Retinal pigment epithelial cell (primary cell): Measurements from ENCODE around the gene CD52.

Experiments used
- DNase-seq: peaks from one replicate; pipeline ENCODE4 v3.0.0-alpha.2; 2010; ENCODE audit warnings: low read depth
- H3K4me3 ChIP-seq: 2 replicates; pipeline ENCODE4 v1.5.1; 2011; ENCODE audit warnings: mild to moderate bottlenecking, low read length, control low read depth, moderate library complexity
- TF ChIP-seq, protein P1 (sequence below): conservative IDR thresholded peaks from 2 replicates; pipeline ENCODE4 v1.5.1; 2011; ENCODE audit warnings: low read depth, low read length, control low read depth, inconsistent platforms

Gene CD52

DNA sequence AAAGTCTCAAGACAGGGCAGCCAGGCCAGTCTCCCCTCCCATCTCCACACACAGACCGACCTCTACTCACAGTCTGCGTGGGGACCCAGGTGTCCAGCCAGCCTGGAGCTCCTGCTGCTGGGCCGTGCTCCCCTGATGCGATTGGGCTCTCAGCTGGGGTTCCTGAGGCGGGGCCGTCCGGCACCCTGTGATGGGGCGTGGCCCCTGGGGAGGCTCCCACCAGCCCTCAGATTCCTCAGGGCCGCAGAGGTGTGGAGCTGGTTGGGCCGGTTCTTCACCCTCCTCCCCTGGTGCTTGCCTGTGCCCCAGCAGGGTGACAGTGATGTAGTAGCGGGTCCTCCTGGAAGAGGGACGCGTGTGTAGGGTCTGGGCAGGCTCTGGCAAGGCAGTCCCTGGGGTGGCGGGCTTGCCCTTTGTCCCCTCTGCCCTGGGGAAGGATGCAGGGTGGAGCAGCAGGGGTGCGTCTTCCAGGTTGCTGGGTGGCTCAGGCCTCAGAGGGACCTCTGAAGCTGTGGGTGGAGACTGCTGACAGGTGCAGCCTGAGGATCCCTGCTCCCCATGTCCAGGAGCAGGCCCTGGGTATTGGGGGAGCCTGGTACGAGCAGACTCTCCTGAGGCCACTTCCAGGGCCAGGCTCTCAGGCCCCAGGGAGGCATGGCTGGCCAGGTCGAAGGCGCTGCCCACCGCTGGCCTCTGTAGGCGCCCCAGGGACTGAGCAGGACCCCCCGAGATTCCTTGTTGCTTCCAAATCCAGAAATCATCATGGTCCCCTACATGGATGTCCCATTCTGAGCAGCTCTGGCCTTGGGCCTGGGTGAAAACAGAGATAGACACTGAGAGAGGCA is 36.4 kb downstream of the CD52 start, which contains the start of gene CRYBG2:
Gene CRYBG2 (minus strand): TSS at position 155 of the 845 bp plus-strand sequence. CDS start 7,473 bp downstream, outside the sequence.
- TF ChIP-seq, protein P1, sequence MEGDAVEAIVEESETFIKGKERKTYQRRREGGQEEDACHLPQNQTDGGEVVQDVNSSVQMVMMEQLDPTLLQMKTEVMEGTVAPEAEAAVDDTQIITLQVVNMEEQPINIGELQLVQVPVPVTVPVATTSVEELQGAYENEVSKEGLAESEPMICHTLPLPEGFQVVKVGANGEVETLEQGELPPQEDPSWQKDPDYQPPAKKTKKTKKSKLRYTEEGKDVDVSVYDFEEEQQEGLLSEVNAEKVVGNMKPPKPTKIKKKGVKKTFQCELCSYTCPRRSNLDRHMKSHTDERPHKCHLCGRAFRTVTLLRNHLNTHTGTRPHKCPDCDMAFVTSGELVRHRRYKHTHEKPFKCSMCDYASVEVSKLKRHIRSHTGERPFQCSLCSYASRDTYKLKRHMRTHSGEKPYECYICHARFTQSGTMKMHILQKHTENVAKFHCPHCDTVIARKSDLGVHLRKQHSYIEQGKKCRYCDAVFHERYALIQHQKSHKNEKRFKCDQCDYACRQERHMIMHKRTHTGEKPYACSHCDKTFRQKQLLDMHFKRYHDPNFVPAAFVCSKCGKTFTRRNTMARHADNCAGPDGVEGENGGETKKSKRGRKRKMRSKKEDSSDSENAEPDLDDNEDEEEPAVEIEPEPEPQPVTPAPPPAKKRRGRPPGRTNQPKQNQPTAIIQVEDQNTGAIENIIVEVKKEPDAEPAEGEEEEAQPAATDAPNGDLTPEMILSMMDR = no peak
- no peak for DNase-seq
- H3K4me3 ChIP-seq = no peak within 1 kb of the TSS

DNA sequence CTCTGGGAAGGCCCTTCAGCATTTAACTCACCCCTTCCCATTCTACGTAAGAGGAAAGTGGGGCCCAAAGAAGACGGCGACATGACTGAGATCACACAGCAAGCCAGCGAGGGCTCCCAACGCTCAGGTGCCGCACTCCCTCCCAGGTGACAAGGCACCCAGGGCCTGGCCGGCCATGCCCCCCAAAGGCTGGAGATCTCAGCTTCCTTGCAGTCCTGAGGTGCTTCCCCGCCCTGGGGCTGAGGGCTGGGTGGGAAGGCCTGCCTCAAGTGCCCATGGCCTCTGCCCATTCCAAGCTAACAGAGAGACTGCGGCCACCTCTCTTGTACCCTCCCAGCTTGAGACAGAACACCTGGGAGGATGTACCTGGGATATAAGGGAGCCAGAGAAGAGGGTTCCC is 37.2 kb downstream of the CD52 start:
- DNase-seq = no peak
- no peak overlapping the region for H3K4me3 ChIP-seq
- TF ChIP-seq, protein P1 = no peak

DNA sequence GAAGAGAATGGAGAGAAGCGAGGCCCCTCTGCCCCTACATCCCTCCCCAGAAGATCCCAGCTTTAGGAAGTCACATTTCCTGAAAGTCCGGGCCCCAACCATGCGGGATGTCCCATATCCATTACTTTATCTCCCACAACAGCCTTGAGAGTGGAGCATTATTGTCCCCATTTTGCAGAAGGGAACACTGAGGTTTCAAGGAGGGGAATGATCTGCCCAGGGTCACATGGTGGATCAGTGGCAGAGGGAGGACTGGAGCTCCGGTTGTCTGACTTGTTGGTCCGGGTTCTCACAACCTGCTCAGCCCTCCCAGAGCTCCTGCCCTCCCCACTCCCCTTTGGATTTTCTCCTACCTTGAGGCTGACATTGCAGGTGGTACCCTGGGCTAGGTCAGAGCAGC is 38.3 kb downstream of the CD52 start:
- TF ChIP-seq, protein P1 = no peak
- DNase-seq = no peak
- H3K4me3 ChIP-seq = no peak overlapping the region

DNA sequence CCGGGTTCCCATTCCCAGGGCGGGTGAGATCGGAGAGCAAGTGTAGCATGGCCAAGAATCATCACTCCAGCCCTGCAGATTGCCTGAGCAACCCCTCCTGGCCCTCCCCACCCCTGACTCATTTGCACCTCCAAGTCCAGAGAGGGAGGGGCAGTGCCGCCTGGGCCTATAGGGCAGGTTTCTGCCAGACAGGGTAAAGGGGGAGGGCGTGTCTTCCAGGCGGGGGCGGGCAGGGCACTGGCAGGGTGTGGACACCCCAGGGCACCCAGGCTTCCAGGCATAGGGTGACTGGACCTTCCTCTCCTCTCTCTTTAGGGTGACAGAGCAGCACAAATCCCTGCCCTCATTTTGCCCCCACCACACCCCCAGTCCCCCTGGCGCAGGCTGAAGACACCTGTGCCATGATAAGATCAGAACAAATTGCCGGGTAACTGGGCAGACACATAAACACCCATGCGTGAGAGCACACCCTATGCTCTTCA is 39.4 kb downstream of the CD52 start:
- H3K4me3 ChIP-seq = no peak overlapping the region
- no peak for DNase-seq
- TF ChIP-seq, protein P1 = no peak

DNA sequence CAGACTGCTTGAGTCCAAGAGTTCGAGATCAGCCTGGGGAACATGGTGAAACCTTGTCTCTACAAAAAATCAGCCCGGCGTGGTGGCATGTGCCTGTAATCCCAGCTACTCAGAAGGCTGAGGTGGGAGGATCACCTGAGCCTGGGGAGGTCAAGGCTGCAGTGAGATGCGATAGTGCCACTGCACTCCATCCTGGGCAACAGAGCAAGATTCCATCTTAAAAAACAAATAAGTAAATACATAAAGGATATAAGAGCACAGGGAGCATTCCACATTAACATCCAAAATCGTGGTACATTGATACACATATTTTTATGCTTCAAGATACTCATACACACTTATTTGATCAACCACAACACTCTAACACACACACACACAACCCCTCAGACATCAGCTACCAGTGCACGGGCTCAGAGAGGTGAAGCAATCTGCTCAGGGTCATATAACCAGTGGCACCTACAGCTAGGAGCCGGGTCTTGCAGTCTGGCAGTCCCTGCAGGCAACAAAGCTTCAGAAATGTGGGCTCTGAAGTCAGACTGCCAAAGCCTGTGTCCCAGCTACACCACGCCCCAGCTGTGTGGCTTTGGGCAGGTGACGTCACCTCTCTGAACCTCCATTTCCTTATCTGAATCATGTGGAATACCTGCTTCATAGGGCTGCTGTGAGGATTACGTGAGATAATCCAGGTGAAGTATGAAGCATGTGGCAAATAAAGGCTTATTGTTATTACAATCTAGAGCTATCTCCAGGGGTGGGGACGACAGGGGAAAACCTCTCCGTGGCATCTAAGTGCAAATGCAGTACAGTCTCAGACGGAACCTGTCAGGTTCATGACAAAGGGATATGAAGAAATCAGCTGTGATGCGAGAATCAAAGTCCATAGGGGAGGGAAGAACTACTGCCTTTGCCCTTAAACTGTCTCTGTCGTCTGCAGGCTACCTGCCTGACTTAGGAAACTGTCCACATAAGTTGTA is 40.9 kb downstream of the CD52 start:
- H3K4me3 ChIP-seq = no peak overlapping the region
- no peak for DNase-seq
- TF ChIP-seq, protein P1 = no peak

DNA sequence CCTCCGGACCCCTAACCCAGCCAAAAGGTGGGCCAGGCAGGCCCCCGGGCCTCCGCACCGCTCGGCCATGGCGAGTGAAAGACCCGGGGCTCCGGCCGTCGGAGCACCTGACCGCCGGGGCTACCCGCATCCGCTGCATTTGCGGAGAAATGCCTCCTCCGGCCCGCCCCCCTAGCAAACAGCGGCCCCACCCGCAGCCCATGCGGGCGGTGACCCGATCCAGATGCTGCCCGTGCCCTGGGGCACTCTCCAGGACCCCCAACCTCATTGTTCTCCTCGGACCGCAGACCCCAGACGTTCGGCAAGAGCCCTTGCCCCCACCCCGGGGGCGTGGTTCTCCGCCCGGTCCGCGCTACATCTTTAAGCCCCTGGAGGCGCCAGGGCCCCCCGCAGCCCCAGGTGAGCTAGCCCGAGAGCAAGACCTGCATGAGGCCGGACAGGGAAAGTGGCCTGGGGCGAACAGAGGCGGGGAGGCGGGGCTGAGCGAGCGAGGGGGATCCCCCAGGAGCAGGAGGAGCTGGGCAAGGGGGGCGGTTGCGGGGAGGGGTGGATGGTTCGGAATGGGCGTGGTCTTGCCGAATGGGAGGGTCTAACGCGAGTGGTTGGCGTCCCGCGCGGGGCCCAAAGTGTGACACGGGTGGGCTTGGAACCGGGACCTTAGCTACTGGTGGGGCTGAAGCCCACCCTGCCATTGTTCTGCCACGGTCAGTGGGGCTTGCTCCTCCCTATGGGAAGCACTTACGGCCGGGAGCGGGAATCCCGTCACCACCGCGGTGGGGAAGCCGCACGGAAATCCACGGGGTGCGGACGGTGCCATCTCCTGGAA is 42.4 kb downstream of the CD52 start:
- TF ChIP-seq, protein P1 = no peak
- no peak for DNase-seq
- H3K4me3 ChIP-seq = peak overlapping the region; percentile 34
